Naive thymus-derived CD8-positive, alpha-beta T cell (primary cell): ENCODE data around the gene TLR9. TPM values are rescaled to one million over a fixed set of nuclear protein-coding genes. Genes with fewer than 3 reads are reported as not detected.

Experiments
- ATAC-seq, 2 donors: fragments of 150-1000 bp; cut with Tn5 transposase in 1 of 2; sonication (Bioruptor Pico), chemical (Tn5 transposase) in 1 of 2; 1 replicate in 1 of 2; 2 replicates in 1 of 2; pipeline ENCODE4 v1.10.0; 2021; ENCODE audit warnings: mild to moderate bottlenecking in 2 of 2, moderate library complexity in 2 of 2
- POLR2A ChIA-PET: fragments of 350-600 bp; sonication (Branson Sonifier 250); formaldehyde crosslinking; loops from one replicate; lab custom pipeline; 2021; ENCODE audit warnings: antibody characterized with exemption; lab: Charles Lee
- DNase-seq, 10 donors: peaks; one replicate each; pipeline versions ENCODE4 v3.0.0 to v3.0.0-alpha.2; 2020 to 2022
- H3K27ac Mint-ChIP-seq, 10 donors: one replicate each; pipeline ENCODE4 v1.8.0; 2020 to 2022; ENCODE audit warnings: mild to moderate bottlenecking in 10 of 10, mixed read lengths in 10 of 10, moderate library complexity in 4 of 10, inconsistent platforms in 1 of 10
- H3K27me3 Mint-ChIP-seq, 5 donors: one replicate each; pipeline ENCODE4 v1.8.0; 2021 to 2022; ENCODE audit warnings: mixed read lengths in 5 of 5
- H3K36me3 Mint-ChIP-seq, 3 donors: one replicate each; pipeline ENCODE4 v1.8.0; 2020 to 2022; ENCODE audit warnings: mixed read lengths in 3 of 3, mild to moderate bottlenecking in 2 of 3, inconsistent platforms in 1 of 3
- H3K4me1 Mint-ChIP-seq, 4 donors: one replicate each; pipeline ENCODE4 v1.8.0; 2021 to 2022; ENCODE audit warnings: mixed read lengths in 4 of 4
- H3K4me3 Mint-ChIP-seq, 10 donors: one replicate each; pipeline ENCODE4 v1.8.0; 2020 to 2022; ENCODE audit warnings: mild to moderate bottlenecking in 10 of 10, mixed read lengths in 10 of 10, moderate library complexity in 6 of 10, inconsistent platforms in 1 of 10
- H3K9me3 Mint-ChIP-seq, 9 donors: one replicate each; pipeline ENCODE4 v1.8.0; 2020 to 2022; ENCODE audit warnings: mixed read lengths in 9 of 9, mild to moderate bottlenecking in 3 of 9, inconsistent platforms in 1 of 9, moderate library complexity in 1 of 9
- polyA plus RNA-seq, 3 donors: library from polyadenylated mRNA; unstranded; fragments of 300-500 nt; fragmentation: Illumina TruSeq; gene quantifications; one replicate each; pipeline ENCODE4 v1.2.3, GENCODE V29; 2021
- total RNA-seq, 8 experiments: library from RNA in 2 of 8; stranded (reverse) in 2 of 8; gene quantifications; one replicate each; pipeline ENCODE4 v1.2.3 and lab custom pipeline; 2021 to 2026

The TLR9 gene
- total and polyA plus RNA-seq, 5 experiments from 2014 or later: 2.4 to 2.8 TPM; not detected in 3

DNA sequence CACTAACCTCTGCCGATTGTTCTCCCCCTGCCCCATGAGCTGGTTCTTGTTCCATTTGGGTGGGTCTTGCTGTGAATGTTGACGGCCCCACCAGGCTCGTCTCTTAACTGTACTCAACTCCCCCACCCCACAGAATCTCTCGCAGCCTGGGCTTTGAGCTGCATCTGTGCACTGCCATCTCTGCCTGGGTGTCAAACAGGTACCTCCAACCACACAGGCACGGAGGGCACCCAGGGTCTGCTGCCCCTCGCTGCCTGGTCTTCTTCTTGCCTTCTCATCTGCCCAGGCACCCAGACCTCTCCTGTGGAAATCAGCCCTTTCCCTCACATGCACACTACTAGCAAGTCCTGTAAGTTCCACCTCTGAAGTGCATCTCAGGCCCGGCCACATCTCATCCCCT lies 10.1 kb downstream of the TLR9 start:
- H3K9me3 Mint-ChIP-seq: no peaks in the 10 kb centered on the region
- POLR2A ChIA-PET: interaction anchor here (58.8 kb wide), 1 partner anchor 68 kb away, joined by 1841 read pairs; the partner anchor contains the start of genes GLYCTK and WDR82
- peak overlapping the region in 2 of 10 donors; percentile 26 to 29 for H3K4me3 Mint-ChIP-seq

DNA sequence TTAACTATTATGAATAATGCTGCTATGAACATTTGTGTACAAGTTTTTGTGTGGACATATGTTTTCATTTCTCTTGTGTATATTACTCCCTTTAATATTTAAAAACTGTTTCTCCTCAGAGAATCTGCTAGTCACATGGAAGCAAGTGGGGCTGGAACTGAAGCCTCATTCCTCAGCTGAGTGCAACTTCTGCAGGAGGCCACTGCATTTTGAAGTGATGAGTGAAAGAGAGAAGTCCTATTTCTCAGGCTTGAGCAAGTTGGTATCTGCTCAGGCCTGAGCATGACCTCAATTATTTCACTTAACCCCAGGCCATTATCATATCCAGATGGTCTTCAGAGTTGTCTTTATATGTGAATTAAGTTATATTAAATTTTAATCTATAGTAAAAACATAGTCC lies 11.5 kb downstream of the TLR9 start:
- no peaks in the 10 kb centered on the region for H3K9me3 Mint-ChIP-seq
- no peak for ATAC-seq
- no peak for DNase-seq
- H3K27ac Mint-ChIP-seq: peak overlapping the region in 2 of 10 donors; percentile 4 to 88
- peaks cover 23 to 36% (median 34%) of the 10 kb centered on the region in 4 donors for H3K4me1 Mint-ChIP-seq
- no peak overlapping the region for H3K4me3 Mint-ChIP-seq
- no peaks in the 10 kb centered on the region for H3K27me3 Mint-ChIP-seq
- peaks cover 8 to 71% (median 20%) of the 10 kb centered on the region in 3 donors for H3K36me3 Mint-ChIP-seq
- POLR2A ChIA-PET: no interaction called here

More for the DNA sequence above, 10.1 kb downstream of the TLR9 start:
- Mint-ChIP-seq H3K27me3 (no peaks in the 10 kb centered on the region), H3K27ac (peak overlapping the region in 5 of 10 donors; percentile 43 to 84 (median 66)), H3K4me1 (peaks cover 28 to 51% (median 47%) of the 10 kb centered on the region in 4 donors), H3K36me3 (peaks cover 8 to 56% (median 20%) of the 10 kb centered on the region in 3 donors)
- ATAC-seq (no peak), DNase-seq (peak in 1 of 10 donors; percentile 34)

DNA sequence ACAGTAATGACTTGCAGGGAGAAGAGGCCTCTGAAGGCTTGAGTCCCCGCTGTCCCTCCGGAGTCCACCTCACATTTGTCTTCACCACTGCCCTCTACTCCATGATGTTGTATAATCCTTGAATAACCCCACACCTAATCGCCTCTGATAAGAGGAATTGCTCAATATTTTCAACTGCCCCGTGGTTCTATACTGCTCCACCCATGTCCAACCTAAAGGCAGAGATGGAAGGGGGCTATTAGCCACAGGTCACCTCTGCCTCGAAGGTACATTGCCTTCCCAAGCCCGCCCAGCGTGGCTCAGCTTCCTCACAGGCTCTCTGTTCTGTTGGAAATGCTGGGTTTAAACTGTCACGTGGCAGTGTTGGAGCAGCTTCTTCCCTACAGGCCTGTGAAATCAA lies 12.4 kb downstream of the TLR9 start:
- DNase-seq (peak in 1 of 10 donors; percentile 26), ATAC-seq (no peak)
- Mint-ChIP-seq H3K4me1 (peaks cover 17 to 29% (median 25%) of the 10 kb centered on the region in 4 donors), H3K27ac (no peak overlapping the region), H3K9me3 (no peaks in the 10 kb centered on the region), H3K4me3 (no peak overlapping the region), H3K27me3 (no peaks in the 10 kb centered on the region), H3K36me3 (peaks cover 8 to 80% (median 23%) of the 10 kb centered on the region in 3 donors)
- POLR2A ChIA-PET: interaction anchor here (1.7 kb wide), 1 partner anchor 9 kb away, joined by 3 read pairs; no protein-coding TSS in a partner anchor

DNA sequence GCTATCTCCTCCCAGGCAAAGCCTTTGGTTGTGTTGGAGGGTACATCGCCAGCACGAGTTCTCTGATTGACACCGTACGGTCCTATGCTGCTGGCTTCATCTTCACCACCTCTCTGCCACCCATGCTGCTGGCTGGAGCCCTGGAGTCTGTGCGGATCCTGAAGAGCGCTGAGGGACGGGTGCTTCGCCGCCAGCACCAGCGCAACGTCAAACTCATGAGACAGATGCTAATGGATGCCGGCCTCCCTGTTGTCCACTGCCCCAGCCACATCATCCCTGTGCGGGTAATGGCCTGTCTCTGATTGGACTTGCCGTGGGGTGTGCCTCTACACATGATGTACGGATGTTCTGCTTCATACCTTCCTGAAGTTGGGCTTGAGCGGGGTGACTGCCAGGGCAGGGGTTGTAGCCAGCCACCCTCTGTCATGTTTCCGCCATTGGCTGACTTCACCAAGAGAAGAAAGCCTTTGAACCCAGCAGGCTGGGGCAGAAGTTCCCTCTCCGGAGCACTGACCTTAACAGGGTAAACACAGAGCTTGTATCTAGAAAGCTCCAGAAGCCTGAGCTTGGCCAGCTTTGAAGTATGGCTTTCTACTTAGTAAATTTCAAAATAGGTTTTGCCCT lies 14.1 kb downstream of the TLR9 start:
- Mint-ChIP-seq H3K27ac (no peak overlapping the region), H3K9me3 (no peaks in the 10 kb centered on the region), H3K4me3 (no peak overlapping the region), H3K4me1 (peaks cover 7 to 13% (median 9%) of the 10 kb centered on the region in 4 donors), H3K36me3 (peaks cover 13 to 93% (median 27%) of the 10 kb centered on the region in 3 donors), H3K27me3 (no peaks in the 10 kb centered on the region)
- POLR2A ChIA-PET: no interaction called here
- DNase-seq: peak in 1 of 10 donors; percentile 28
- ATAC-seq: no peak

DNA sequence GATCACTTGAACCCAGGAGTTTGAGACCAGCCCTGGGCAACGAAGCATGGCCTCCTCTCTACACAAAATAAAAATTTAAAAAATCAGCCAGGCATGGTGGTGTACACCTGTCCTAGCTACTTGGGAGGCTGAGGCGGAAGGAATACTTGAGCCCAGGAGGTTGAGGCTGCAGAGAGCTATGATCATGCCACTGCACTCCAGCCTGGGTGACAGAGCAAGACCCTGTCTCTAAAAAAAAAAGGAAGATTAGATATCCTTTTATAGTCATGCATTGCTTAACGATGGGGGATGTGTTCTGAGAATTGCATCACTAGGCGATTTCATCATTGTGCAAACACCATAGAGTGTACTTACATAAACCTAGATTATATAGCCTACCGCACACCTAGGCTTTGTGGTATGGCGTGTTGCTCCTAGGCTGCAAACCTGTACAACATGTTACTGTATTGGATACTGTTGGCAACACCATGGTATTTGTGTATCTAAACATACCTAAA lies 14.8 kb downstream of the TLR9 start:
- ATAC-seq (no peak), DNase-seq (no peak)
- H3K4me1 Mint-ChIP-seq: peaks cover 3 to 9% (median 7%) of the 10 kb centered on the region in 4 donors
- peaks cover 13 to 99% (median 28%) of the 10 kb centered on the region in 3 donors for H3K36me3 Mint-ChIP-seq
- H3K4me3 Mint-ChIP-seq: no peak overlapping the region
- POLR2A ChIA-PET: no interaction called here
- no peak overlapping the region for H3K27ac Mint-ChIP-seq
- no peaks in the 10 kb centered on the region for H3K27me3 Mint-ChIP-seq
- H3K9me3 Mint-ChIP-seq: no peaks in the 10 kb centered on the region

DNA sequence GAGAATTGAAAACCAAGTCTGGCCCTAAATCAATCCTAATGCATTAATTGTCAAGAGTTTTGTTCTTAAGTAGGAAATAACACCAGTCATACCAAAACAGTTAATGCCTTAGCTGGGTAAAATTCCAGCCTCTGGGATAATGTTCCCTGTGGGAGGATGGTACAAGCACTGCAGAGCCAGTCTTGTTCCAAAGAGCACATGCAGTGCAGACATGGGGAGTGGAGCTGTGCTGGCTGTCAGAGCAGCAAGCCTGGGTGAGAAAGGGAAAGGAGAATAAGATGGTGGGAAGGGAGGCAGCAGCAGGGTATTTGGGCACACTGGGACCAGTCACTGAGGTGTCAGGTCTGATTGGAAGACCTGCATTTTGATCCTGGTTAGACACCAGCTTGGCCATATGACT lies 15.4 kb downstream of the TLR9 start:
- POLR2A ChIA-PET: no interaction called here
- no peaks in the 10 kb centered on the region for H3K27me3 Mint-ChIP-seq
- no peak overlapping the region for H3K4me3 Mint-ChIP-seq
- no peak for ATAC-seq
- peaks cover 0 to 5% (median 3%) of the 10 kb centered on the region in 4 donors for H3K4me1 Mint-ChIP-seq
- H3K27ac Mint-ChIP-seq: peak overlapping the region in 2 of 10 donors; percentile 50 to 62
- peaks cover 13 to 99% (median 24%) of the 10 kb centered on the region in 3 donors for H3K36me3 Mint-ChIP-seq
- peak in 1 of 10 donors; percentile 3 for DNase-seq
- H3K9me3 Mint-ChIP-seq: no peaks in the 10 kb centered on the region

DNA sequence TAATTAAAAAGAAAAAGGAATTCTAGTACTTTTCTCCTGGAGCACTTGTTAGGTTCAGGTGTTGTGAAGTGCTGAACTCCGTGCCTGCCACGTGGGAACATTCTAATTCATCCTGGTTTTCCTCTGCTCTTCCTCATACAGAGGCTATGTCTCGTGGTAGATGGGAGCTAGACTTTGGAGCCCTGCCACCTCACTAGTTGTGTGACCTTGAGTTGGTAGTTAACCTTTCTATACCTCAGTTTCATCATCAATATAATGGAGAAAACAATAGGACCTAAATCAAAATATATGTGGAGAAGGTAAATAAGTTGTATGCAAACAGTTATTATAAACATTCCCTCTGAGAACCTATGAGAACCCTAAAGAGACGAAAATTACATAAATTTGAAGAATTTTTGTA lies 16.9 kb downstream of the TLR9 start:
- H3K4me1 Mint-ChIP-seq: peaks cover 0 to 8% (median 2%) of the 10 kb centered on the region in 4 donors
- POLR2A ChIA-PET: no interaction called here
- no peak for DNase-seq
- H3K9me3 Mint-ChIP-seq: no peaks in the 10 kb centered on the region
- H3K4me3 Mint-ChIP-seq: no peak overlapping the region
- ATAC-seq: no peak
- H3K36me3 Mint-ChIP-seq: peaks cover 17 to 99% (median 31%) of the 10 kb centered on the region in 3 donors
- H3K27me3 Mint-ChIP-seq: no peaks in the 10 kb centered on the region
- H3K27ac Mint-ChIP-seq: peak overlapping the region in 1 of 10 donors; percentile 75

DNA sequence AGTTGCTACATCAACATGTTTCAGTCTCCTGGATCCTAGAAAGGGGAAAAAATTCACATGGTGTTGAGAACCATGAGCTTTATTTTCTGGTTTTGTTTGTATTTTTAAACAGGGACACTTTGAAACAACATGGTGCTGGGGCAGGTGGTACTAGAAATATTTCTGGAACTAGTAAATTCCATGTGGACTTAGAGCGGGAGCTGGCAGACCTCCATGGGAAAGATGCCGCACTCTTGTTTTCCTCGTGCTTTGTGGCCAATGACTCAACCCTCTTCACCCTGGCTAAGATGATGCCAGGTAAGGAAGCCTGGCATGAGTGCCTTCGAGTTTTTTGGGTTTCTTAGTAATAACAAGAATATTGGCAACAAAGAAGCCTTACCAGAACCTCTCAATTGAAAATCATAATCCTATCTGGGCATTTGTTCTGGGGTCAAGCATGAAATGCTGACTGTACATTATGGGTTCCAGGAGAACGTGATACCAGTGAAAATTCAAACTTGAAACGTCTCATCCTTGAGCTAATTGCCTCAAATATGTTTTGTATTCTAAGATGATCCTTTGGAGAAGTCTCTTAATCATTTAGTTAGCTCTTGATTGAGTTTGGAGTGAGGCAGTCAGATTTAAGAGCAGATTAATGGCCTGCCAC lies 19.6 kb downstream of the TLR9 start:
- DNase-seq (no peak), ATAC-seq (no peak)
- Mint-ChIP-seq H3K9me3 (no peaks in the 10 kb centered on the region), H3K27me3 (no peaks in the 10 kb centered on the region), H3K36me3 (peaks cover 11 to 96% (median 33%) of the 10 kb centered on the region in 3 donors), H3K27ac (peak overlapping the region in 1 of 10 donors; percentile 12), H3K4me1 (peaks cover 4 to 25% (median 19%) of the 10 kb centered on the region in 4 donors), H3K4me3 (no peak overlapping the region)
- POLR2A ChIA-PET: no interaction called here

DNA sequence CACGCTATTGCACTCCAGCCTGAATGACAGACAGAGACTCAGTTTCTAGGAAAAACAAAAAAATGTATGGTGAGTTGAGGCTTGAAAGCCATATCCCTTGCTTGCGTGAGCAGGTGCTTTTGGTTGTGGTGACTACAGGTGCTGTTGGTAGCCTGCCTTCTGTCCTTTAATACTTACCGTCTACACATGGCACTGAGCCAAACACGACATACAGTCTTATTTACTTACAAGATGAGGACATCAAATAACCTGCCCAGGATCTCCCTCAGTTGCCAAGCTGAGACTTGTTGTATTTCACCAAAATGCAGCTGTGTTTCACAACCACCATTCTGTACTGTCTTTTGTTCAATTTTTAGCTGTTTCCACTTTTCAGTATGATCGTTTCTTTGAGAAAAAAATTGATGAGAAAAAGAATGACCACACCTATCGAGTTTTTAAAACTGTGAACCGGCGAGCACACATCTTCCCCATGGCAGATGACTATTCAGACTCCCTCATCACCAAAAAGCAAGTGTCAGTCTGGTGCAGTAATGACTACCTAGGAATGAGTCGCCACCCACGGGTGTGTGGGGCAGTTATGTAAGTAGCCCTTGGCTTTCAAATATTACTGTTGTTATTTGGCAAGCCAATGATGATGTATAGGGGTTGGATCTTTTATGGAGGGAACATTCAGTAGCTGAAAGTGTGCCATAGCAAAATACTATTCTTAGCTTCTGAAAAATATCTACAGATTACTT lies 20.9 kb downstream of the TLR9 start:
- Mint-ChIP-seq H3K9me3 (no peaks in the 10 kb centered on the region), H3K27me3 (no peaks in the 10 kb centered on the region), H3K4me1 (peaks cover 5 to 33% (median 28%) of the 10 kb centered on the region in 4 donors), H3K27ac (no peak overlapping the region), H3K4me3 (no peak overlapping the region), H3K36me3 (peaks cover 11 to 88% (median 38%) of the 10 kb centered on the region in 3 donors)
- ATAC-seq (no peak), DNase-seq (no peak)
- POLR2A ChIA-PET: interaction anchor here (0.6 kb wide), 2 partner anchors 152 to 227 kb away, joined by 3 to 4 read pairs; no protein-coding TSS in a partner anchor

DNA sequence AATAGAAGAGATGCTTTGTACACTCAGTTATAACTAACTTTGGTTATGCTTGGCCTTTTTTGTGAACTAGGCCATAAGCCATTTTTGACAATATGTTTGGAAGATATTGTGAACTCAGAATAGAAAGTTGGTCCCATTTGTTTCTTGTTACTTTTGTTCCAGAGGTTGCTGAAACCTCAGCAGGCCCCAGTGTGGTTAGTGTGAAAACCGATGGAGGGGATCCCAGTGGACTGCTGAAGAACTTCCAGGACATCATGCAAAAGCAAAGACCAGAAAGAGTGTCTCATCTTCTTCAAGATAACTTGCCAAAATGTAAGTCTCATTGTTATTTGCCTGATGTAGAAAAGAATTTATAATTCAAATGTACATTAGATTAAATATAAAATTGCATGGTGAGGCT lies 21.7 kb downstream of the TLR9 start:
- no peaks in the 10 kb centered on the region for H3K27me3 Mint-ChIP-seq
- peaks cover 10 to 41% (median 36%) of the 10 kb centered on the region in 4 donors for H3K4me1 Mint-ChIP-seq
- H3K9me3 Mint-ChIP-seq: no peaks in the 10 kb centered on the region
- ATAC-seq: no peak
- H3K27ac Mint-ChIP-seq: no peak overlapping the region
- no peak for DNase-seq
- peaks cover 11 to 83% (median 38%) of the 10 kb centered on the region in 3 donors for H3K36me3 Mint-ChIP-seq
- H3K4me3 Mint-ChIP-seq: no peak overlapping the region
- POLR2A ChIA-PET: interaction anchor here (0.6 kb wide), 1 partner anchor 153 kb away, joined by 3 read pairs; no protein-coding TSS in a partner anchor

DNA sequence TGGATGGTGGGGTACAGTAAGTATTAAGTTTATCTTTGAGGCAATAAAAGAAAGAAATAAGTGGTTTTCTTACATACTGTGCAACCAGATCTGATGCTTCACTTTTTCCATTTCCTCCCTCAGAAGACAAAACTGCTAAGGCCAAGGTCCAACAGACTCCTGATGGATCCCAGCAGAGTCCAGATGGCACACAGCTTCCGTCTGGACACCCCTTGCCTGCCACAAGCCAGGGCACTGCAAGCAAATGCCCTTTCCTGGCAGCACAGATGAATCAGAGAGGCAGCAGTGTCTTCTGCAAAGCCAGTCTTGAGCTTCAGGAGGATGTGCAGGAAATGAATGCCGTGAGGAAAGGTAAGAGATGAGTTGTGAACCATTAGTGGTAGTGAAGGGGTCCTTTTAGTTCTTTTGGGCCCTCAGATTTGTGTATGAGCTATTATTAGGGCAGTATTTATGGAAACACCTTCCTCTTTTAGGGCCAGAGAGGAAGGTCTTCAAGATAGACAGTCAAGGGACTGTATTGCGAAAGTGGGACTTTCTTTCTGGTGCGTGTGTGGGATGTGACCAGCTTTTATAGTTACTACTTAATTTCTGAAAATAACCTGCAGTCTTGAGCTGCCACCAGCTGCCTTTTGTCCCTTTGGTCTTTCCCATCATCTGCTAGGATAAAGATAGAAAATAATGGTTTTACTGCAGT lies 22.9 kb downstream of the TLR9 start:
- peaks cover 17 to 48% (median 43%) of the 10 kb centered on the region in 4 donors for H3K4me1 Mint-ChIP-seq
- H3K36me3 Mint-ChIP-seq: peaks cover 8 to 71% (median 35%) of the 10 kb centered on the region in 3 donors
- ATAC-seq: no peak
- H3K27ac Mint-ChIP-seq: peak overlapping the region in 6 of 10 donors; percentile 17 to 67 (median 43)
- H3K4me3 Mint-ChIP-seq: no peak overlapping the region
- POLR2A ChIA-PET: interaction anchor here (1.8 kb wide), 1 partner anchor 15 kb away, joined by 7 read pairs; no protein-coding TSS in a partner anchor
- peak in 1 of 10 donors; percentile 26 for DNase-seq
- H3K27me3 Mint-ChIP-seq: no peaks in the 10 kb centered on the region
- no peaks in the 10 kb centered on the region for H3K9me3 Mint-ChIP-seq
